Activated CD8-positive, alpha-beta memory T cell treated with anti-CD3 and anti-CD28 coated beads for 48 hours (primary cell): Measurements from ENCODE around the gene RBM47.
A peak's percentile ranks its signal among the peaks of the same experiment; 100 is the strongest.
"Not testable (repeated sequence)": the region's sequence is repeated elsewhere in the genome, so short reads cannot be mapped to it uniquely, and the experiment has no call there.

ENCODE experiments used
- DNase-seq, 3 experiments: peaks; one replicate each; pipeline ENCODE4 v3.0.0-alpha.2; 2020; ENCODE audit warnings: low read depth in 2 of 3, low spot score in 2 of 3

Gene RBM47

GRCh38 chr4:40629401-40630334 is at the start of gene RBM47:
TSS of gene RBM47 (minus strand) at chr4:40629864. CDS start at chr4:40438893, 190,971 bp downstream.
- peak in 1 of 3 experiments; percentile 8 for DNase-seq

- no peak for DNase-seq
Observed at GRCh38 chr4:40678421-40678820, 48.8 kb upstream of the RBM47 start.

GRCh38 chr4:40675166-40675565 is 45.5 kb upstream of the RBM47 start:
- DNase-seq, result no peak

- DNase-seq, result peak in 1 of 3 experiments; percentile 12
Observed at GRCh38 chr4:40672528-40673522, 43.2 kb upstream of the RBM47 start.

- DNase-seq, result peak in 1 of 3 experiments; percentile 11
Observed at GRCh38 chr4:40669504-40669903, 39.8 kb upstream of the RBM47 start.

GRCh38 chr4:40665842-40666241 is 36.2 kb upstream of the RBM47 start:
- DNase-seq, result no peak

GRCh38 chr4:40662962-40663604 is 33.4 kb upstream of the RBM47 start:
- peak in 1 of 3 experiments; percentile 5 for DNase-seq

GRCh38 chr4:40661803-40662202 is 32.1 kb upstream of the RBM47 start:
- DNase-seq, result no peak

- no peak for DNase-seq
Observed at GRCh38 chr4:40656201-40656863, 26.7 kb upstream of the RBM47 start.

GRCh38 chr4:40651280-40651679 is 21.6 kb upstream of the RBM47 start:
- no peak for DNase-seq

- no peak for DNase-seq
Observed at GRCh38 chr4:40649321-40649720, 19.7 kb upstream of the RBM47 start.

GRCh38 chr4:40648742-40649281 is 19.1 kb upstream of the RBM47 start:
- DNase-seq, result no peak

GRCh38 chr4:40648131-40648530 is 18.5 kb upstream of the RBM47 start:
- no peak for DNase-seq

GRCh38 chr4:40645586-40645985 is 15.9 kb upstream of the RBM47 start:
- no peak for DNase-seq

- DNase-seq, result no peak
Observed at GRCh38 chr4:40632080-40632479, 2.4 kb upstream of the RBM47 start.

- no peak for DNase-seq
Observed at GRCh38 chr4:40630335-40631021, 814 bp upstream of the RBM47 start.

- DNase-seq, result no peak
Observed at GRCh38 chr4:40628888-40629287, 776 bp downstream of the RBM47 start.

GRCh38 chr4:40628407-40628806 is 1.3 kb downstream of the RBM47 start:
- DNase-seq, result not testable (repeated sequence)

GRCh38 chr4:40627540-40627939 is 2.1 kb downstream of the RBM47 start:
- no peak for DNase-seq
